Inferior parietal cortex (tissue), 1 donor: ENCODE data around the gene CBLN4.

Experiments used
- DNase-seq: peaks from one replicate; pipeline ENCODE4 v3.0.0-alpha.2; 2016; ENCODE audit errors: extremely low spot score

Gene CBLN4

DNA sequence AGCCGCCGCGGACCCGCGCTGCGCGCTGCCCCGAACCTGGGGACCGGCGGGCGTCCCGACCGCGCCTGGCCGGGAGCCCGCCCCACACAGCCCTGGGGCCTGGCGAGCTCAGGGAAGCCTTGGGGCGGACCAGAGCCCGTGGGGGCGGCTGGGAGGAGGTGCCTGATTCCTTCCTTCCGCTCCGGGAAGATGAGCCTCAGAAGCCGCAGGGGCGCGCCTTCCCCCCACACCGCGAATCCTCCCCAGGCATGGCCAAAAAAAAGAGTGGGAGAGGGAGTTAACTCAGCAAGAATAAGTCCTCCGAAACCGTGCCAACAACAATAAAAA lies at the start of gene CBLN4:
Gene CBLN4, minus strand, starts transcription at position 131 of the 327 bp plus-strand sequence. CDS start 1,348 bp downstream, outside the sequence.
- no peak for DNase-seq

DNA sequence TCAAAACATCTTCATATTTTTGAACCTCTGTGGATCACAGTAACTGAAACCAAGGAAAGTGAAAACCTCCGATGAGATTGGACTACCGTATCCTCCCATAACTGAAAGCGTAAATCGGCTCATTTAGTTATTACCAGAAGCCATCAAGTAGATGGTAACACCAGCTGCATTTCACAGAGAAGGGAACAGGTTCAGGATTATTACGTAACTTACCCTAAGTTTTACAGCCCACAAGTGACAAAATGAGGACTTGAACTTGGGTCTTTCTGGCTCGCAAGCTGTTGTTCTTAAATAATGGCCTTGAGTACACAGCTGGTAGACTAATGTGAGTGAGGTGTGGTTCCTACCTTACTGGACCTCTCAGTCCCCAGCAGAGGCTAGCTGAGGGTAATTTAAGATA lies 37.9 kb upstream of the CBLN4 start:
- DNase-seq = no peak

DNA sequence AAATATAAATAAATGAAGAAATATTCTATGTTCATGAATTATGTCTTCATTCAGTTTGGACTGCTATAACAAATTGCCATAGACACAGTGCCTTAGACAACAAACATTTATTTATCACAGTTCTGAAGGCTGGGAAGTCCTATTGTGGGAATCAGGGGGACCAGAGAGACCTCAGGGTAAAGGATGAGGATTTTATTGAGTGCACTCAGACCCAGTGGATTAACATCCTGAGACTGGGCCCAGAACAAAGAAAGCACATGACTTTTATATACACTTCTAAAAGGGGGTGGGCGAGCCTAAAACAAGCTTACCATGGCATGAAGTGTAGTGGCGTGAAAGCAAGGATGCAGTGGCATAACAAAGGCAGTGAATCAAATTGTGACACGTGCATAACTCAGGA lies 26.9 kb upstream of the CBLN4 start:
- DNase-seq = no peak

DNA sequence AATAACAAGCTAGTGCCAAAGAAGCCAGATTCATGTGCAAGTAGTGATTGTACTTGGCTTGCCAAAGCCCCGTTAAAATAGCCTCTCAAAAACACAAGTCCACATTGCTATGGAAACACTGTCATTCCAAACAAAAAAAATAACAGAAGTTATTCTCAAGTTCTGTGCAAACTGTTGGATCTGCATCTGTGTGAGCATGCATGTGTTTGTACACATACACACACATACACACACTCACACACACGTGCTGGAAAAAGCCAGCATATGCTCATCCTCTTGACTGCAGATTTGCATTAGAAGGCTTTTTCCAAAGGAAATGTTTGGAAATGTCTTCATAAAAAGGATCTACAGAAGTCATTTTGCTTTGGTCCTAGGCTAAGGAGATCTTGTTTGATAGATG lies 13.4 kb upstream of the CBLN4 start:
- no peak for DNase-seq

DNA sequence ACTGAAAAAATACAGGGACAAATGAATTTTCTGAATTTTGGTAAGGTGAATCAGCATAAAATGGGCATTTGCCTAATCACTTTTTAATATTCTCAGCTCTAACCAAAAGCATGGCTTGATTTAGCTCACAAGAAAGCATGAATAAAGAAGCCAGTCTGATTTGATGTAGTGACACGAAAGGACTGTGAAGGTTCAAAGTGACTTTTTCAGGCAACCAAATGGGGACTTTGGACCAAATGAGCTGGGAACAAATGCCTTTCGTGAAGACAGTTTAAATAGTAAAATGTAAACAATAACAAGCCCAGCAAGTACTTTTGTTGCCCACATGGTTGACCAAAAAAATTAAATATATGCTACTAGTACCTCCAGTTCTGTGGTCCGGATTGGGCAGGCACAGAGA lies 12.9 kb upstream of the CBLN4 start:
- no peak for DNase-seq

DNA sequence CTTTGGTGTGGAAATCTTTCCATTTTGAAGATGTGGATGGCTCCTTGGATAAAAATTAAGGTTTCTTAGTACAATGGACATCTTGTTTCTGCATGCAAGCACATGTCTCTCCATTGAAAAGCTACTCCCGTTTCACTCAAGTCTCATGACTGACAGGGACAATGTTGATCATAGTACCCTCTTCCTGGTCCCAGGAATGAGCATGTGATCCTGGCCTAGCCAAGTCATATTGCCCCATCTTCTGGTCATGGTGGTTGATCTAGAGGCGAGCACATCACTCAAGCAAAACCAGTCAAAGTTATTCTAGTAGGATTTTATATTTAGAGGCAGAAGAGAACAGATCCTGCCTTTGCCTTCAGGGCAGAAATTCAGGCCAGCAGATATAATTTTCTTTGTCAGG lies 12.2 kb upstream of the CBLN4 start:
- no peak for DNase-seq

DNA sequence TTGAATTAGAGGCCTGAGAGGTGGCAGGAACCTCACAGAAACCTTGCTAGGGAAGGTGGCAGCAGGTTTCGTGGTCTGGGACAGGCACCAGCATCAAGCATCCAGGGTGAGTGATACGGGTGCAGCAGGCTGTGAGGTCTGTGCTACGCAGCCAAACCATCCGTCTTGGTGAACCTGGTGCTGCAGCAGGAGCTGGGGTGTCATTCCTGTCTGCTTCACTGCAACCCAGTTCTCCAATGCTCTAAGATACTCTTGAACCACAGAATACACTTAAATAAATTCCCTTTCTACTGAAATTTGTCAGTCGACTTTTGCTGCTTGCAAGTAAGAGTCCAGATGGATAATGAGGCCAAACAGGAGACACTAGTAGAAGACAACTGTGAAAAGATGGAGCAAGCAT lies 9.7 kb upstream of the CBLN4 start:
- no peak for DNase-seq

DNA sequence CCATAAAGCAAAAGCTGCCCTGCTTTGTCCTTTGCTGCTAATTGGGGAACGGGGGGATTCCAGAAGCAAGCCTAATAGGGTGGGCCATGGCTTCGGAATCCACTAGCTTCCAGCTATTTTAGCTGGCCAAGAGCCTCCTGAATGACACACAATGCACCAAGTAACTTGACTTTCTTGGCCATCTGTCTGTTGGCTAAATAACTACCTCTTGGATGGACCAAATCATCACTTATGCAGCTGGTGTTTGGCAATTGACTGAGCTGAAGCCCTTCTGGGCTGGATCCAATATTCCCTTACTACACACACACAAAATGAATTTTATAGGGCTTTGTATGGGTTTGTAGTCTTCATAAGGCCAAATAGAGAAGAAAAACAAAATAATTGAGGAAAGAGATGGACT lies 8.8 kb upstream of the CBLN4 start:
- DNase-seq = no peak

DNA sequence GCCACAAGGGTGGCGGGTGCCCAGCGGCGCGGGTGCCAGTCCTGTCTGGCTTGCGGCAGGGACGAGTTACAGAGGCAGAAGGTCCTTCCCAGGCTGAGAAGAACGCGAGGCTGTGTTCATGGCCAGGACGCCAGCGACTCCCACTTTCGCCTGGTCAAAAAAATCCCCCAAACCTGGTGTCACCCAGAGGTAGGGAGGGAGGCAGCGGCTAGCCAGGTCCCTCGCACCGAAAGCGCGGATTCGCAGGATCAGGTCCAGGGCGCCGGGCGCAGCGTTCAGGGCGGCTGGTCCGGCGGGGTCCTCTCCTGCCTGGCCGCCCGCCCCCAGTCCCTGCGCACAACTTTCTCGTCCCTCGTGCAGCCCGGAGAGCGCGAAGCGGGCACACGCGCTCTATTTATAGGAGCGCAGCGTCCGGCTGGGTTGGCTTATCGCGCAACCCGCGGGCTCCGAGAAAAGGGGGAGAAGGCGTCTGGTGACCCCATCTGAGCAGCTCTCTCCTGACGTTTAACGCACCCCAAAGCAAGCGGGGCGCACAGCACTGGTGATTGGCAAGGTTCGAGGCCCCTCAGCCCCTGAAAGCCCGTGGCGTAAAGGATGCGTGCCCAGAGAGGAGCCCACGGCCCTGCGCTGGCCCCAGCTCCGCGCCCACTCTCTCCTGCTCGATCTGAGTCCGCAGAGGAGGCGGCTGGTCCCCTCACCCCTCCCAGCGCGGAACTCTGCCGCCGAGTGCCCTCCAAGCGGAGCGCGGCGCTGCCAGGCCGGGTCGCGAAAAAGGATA lies 519 bp downstream of the CBLN4 start:
- DNase-seq = no peak

DNA sequence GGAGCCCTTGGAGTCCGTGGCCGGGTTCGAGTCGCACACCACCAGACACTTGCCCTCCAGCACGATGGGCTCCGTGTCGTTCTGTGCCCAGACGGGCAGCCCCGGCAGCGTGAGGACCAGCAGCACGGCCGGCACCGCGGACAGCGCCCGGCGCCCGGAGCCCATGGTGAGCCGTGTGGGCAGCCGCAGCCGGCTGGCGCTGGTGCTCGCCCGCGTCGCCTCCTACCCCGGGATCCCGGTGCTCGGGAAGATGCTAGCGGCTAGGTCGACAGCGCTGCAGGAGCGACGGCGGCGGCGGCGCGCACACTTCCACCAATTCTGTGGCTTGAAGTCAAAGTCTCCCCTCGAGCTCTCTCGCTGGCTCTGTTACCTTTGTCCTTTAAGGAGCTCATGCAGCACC lies 1.3 kb downstream of the CBLN4 start:
- DNase-seq = no peak

DNA sequence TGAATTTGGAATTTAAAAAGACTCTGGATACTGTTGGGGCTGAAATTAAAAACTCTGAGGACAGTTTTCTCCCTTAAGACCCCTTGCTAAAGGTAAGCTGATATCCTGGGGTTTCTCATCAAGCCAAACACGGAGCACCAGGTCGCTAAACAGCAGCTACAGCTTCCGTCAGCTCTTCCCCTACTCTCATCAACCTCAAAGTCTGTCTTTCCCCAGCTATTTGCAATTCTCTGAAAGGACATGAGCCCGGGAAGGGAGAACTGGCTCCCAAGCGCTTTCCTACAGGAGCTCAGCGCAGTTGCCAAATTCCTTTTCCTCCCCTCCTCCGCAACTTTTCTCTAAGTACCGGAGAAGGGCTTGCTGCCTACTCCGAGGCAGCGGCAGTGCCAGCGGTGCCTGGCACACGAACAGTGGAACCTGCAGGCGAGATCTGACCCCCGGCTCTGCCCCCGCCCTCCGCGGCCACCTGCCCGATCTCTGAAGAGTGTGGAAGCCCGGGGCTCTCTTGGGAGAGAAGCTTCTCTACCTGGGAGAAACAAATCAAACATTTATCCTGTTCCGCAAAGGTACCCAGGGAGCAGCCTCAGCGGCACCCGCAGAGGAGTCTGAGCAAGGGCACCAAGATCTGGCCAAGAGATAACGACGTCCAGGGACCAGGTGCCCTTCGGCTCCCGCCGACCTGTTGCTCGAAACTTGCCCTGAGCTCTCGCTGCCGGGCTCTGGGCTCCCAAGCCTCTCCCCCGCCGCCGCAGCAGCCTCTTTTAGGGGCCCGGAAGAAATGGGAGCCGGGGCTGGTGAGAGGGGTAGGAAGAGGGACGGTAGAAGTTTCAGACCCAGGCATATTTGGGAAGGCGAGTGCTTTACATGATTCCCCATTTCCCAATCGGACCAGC lies 2.2 kb downstream of the CBLN4 start:
- DNase-seq = peak; percentile 33

DNA sequence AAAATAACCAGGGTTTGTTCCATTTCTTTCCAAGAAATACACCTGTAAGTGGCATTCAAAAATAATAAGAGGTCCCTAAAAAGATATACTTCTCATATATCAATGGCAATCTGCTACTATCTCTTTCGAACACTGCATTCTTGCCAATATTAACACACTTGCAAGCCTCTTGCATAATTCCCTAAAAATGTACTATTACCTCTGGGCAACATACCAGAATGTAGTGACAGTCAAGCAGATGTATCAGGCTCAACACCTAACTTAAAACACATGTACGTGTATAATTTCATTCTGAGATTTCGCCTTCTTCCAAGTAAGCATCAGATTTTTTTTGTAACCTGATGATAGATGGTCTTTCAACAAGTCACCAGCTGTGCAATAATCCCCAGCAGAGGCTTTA lies 3.4 kb downstream of the CBLN4 start:
- DNase-seq = no peak

DNA sequence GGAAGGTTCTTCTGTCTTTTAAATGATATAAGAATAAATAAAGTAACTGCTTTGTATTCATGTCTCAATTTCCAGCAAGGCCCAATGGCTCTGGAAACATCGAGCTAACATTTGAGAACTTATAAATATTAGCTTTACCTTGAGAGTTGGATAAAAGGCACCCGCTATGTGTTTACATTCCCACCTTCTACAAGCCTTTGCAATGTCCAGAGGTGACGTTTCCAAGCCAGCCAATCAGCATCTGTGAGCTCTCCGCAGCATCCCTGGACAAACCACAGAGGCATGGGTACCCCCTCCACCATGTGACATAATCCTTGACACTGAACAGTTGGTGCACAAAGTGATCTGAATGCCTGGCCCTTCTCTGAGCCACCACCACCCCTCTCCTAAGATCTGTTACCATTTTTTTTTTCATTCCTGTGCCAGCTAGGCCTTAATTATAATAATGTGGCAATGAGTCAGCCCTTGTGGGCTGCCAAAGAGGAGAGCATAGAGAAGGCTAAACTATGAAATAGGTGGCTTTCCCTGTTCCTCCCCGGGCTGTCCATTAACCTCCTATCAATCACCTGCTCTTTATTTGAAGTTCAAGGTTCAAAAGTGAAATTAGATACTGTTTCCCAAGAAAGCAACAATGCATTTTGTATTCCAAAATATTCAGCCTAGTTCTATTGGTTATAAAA lies 4.1 kb downstream of the CBLN4 start:
- DNase-seq = no peak

DNA sequence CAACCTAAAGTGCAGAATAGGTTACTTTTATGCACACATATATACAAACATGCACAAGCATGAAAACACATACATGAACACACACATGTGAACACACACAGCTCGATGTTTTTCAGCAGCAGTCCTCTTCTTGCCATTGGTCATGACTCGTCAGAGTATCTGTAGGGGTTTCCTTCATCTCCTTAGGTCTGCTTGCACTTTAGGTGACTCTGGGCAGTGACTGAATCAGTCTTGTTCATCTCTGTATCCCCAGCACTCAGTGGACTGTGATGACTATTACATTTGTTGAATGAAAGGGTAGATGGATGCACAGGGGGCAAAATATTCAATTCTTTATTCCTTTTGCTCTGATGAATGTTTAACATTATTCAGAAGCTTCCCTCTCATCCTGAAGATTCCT lies 26.8 kb downstream of the CBLN4 start:
- no peak for DNase-seq

DNA sequence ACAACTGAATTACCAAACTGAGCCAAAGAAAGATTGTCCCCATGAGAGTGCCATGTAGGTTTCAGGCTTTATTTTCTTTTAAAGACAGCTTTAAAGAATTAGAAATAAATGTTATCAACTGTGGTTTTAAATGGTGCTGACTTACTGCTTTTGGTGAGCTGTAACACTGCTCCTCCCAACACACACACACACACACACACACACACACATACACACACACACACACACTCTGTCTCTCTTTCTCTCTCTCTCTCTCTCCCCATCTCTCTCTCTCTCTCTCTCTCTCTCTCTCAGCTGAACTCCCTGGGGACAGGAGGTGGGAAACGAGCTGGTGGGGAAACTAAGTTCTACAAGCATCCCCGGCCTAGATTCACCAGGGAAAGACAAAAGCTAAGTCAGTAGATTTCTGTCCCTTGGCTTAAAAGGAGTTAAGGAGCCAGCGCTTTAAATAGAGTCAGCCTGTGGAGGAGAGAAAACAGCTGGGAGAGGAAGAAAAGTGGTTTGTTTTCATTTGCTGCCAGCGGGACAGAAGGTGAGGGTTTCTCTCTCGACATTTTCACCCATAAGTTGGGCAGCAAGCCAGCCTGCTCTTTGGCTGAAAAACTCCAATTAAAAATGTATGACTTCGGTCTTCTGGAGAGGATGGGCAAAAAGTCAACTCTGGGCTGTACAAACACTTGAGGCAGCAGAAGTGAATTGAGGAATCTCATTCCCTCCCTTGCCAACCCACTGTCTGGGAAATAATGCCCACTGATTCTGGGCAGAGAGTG lies 27.4 kb downstream of the CBLN4 start:
- DNase-seq = peak; percentile 24

DNA sequence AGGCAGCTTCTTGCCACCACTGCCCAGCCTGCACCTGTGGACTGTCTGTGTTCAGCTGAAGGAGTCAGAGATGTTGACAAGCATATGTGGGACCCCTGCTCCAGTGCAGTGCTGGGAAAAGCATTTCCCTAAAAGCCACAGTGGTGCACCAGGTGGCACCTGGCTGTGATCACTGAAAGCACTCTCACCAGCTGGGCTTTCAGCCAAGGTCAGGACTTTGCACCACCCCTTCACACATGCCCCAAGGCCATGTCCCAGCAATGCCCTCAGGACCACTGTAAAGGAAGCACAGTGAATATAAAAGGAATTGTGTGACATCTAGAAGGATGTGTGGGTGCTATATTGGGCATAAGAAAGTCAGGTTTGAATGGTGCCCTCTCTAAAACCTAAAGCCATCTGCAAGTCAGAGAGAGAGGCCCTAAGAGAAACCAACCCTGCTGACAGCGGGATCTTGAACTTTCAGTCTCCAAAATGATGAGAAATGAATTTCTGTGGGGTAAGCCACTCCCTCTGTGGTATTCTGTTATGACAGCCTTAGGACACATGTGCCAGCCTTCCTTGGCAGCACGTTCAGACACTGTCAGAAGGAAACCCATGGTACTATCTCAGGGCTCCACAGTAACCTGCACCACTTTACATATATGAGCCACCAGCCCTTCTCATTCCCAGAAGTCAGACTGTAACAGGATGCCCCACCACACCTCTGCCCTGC lies 30.7 kb downstream of the CBLN4 start:
- DNase-seq = no peak

DNA sequence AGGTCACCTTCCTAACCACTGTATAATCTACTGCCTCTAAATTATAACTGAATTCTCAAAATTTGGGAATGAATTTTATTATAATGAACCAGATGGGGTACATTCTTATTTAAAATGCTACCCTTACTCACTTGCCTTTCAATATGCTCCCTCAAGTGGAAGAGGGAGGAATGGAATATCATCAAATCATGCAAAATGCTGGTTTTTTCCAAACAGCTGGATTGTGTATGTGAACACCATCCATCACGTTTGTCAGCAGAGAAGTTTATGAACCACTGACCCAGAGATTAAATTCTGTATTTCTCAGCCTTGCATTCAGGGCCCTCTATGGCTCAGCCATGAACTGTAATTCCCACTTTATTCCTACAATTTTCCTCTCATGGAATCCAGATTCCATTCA lies 40.5 kb downstream of the CBLN4 start:
- no peak for DNase-seq

DNA sequence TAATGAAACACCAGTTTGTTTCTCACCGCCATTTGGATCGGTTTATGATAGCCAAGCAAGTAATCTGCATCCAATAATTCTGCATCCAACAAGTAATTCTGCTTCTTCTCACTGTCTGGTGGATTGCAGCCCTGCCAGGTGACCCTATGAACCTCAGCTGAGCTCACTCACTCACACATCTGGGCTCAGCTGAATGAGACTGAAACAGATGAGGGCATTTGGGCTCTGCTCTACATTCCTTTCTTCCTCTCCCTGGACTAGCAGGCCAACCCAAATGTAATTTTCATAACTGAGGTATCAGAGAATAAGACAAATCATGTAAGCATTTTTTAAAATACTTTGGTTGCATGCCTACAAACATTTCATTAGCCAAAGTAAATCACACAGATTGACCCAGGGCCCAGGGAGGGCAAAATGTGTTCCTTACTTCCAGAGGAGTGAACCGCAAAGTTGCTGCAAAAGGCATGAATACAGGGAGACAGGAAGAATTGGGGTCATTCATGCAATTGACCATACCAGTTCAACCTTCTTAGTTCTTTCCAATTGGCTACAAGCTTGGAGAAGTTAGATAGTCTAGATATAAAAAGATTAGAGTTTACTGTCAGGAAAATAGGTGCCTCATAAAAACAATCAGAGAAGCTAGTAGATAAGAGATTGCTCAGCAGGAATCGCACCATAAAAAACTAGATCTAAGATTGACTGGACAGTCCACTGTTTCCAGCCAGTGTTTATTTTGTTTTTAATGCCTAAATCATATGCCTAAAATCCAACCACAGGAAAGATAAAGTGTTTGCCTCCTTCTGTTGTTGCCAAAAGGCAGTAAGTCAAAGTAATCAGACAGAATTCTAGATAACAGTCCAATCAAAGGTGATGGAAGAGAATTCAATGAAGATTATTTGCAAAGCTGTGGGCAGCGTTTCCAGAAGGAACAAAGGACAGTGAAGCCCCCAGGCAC lies 43.7 kb downstream of the CBLN4 start:
- DNase-seq = no peak

DNA sequence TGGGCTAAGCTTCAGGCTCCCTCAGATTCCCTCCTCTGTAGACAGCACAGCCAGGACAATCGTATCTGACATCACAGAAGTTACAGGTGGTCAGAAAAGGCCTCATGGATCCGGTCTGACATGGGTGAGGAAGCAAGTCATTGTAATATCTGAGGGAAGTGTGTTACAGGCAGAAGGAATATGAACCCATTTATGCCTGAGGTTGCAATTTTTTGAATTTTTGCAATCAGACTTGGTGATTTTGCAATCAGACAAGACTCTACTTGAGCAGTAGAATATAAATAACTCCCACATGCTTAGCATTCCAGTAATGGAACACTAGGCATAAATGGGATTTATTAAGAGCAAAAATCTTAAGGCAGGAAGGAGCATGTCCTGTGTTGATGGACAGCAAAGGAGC lies 52.1 kb downstream of the CBLN4 start:
- DNase-seq = no peak

DNA sequence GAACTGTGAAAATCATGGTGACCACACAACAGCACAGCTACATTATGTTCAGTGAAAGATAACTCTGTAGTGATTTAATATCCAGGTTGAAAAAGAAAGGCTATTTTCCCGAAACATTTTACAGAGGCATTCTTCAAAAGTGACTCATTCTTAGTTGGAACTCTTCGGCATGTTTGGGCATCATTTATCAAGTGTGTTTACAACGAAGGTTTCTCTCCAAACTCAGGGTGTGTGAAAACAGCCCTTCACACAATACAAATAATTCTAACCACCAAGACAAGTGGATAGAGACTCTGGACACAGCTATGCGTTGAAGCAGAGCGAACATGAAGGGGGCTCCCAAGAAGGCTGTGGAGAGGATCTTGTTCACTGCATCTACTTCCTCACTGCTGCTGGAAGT lies 57.6 kb downstream of the CBLN4 start:
- DNase-seq = no peak
